Measurements from ENCODE around the gene C9orf50. TPM values are rescaled to one million over a fixed set of nuclear protein-coding genes. Genes with fewer than 3 reads are reported as not detected.
"Not testable (repeated sequence)": the region's sequence is repeated elsewhere in the genome, so short reads cannot be mapped to it uniquely, and the experiment has no call there.

Gene C9orf50
- total RNA-seq, 1 donor from 2014 or later = not detected

DNA sequence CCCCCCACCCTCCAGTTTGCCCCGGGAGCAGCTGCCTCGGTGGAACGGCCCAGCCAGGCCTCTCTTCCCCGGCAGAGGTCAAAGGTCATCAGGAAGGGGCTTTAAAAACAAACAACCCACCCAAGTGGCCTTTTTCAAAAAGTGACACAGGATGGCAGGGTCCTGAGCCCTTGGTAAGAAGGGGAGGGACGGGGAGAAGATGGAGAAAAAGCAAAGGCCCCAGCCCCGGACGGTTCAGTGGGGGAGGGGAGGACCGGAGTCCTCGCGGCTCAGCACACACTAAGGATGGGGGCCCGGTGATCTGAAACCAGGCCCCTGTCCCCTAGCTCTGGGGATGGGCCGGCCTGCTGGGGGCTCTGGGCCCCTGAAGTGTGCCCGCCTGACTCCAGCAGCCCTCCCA lies 45.7 kb upstream of the C9orf50 start:
- H3K4me3 Mint-ChIP-seq (ENCODE audit: unreplicated experiment) = peak overlapping the region; percentile 29
- no peaks in the 10 kb centered on the region for H3K36me3 Mint-ChIP-seq (ENCODE audit: unreplicated experiment)
- TF ChIP-seq, protein P1, sequence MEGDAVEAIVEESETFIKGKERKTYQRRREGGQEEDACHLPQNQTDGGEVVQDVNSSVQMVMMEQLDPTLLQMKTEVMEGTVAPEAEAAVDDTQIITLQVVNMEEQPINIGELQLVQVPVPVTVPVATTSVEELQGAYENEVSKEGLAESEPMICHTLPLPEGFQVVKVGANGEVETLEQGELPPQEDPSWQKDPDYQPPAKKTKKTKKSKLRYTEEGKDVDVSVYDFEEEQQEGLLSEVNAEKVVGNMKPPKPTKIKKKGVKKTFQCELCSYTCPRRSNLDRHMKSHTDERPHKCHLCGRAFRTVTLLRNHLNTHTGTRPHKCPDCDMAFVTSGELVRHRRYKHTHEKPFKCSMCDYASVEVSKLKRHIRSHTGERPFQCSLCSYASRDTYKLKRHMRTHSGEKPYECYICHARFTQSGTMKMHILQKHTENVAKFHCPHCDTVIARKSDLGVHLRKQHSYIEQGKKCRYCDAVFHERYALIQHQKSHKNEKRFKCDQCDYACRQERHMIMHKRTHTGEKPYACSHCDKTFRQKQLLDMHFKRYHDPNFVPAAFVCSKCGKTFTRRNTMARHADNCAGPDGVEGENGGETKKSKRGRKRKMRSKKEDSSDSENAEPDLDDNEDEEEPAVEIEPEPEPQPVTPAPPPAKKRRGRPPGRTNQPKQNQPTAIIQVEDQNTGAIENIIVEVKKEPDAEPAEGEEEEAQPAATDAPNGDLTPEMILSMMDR (IDR thresholded peaks at IDR 0.05) = no peak
- no peaks in the 10 kb centered on the region for H3K27me3 Mint-ChIP-seq (ENCODE audit: unreplicated experiment)
- DNase-seq (ENCODE audit: extremely low spot score, unreplicated experiment) = no peak
- no peak overlapping the region for H3K27ac Mint-ChIP-seq (ENCODE audit: unreplicated experiment)
- H3K9me3 Mint-ChIP-seq (ENCODE audit: unreplicated experiment) = no peaks in the 10 kb centered on the region
- peaks cover 36% of the 10 kb centered on the region for H3K4me1 Mint-ChIP-seq (ENCODE audit: unreplicated experiment)

- H3K36me3 Mint-ChIP-seq (ENCODE audit: unreplicated experiment) = no peaks in the 10 kb centered on the region
- H3K4me3 Mint-ChIP-seq (ENCODE audit: unreplicated experiment) = peak overlapping the region; percentile 54
- no peak for DNase-seq (ENCODE audit: extremely low spot score, unreplicated experiment)
- peaks cover 30% of the 10 kb centered on the region for H3K4me1 Mint-ChIP-seq (ENCODE audit: unreplicated experiment)
- no peaks in the 10 kb centered on the region for H3K9me3 Mint-ChIP-seq (ENCODE audit: unreplicated experiment)
- no peak overlapping the region for H3K27ac Mint-ChIP-seq (ENCODE audit: unreplicated experiment)
- no peaks in the 10 kb centered on the region for H3K27me3 Mint-ChIP-seq (ENCODE audit: unreplicated experiment)
- TF ChIP-seq, protein P1 (IDR thresholded peaks at IDR 0.05) = no peak
Measured at GRCh38 chr9:129665814-129666520, 45.1 kb upstream of the C9orf50 start.

- no peaks in the 10 kb centered on the region for H3K9me3 Mint-ChIP-seq (ENCODE audit: unreplicated experiment)
- no peaks in the 10 kb centered on the region for H3K36me3 Mint-ChIP-seq (ENCODE audit: unreplicated experiment)
- H3K27ac Mint-ChIP-seq (ENCODE audit: unreplicated experiment) = no peak within 1 kb of the TSS
- peak within 1 kb of the TSS; percentile 57 for H3K4me3 Mint-ChIP-seq (ENCODE audit: unreplicated experiment)
- peaks cover 27% of the 10 kb centered on the region for H3K4me1 Mint-ChIP-seq (ENCODE audit: unreplicated experiment)
- no peak for DNase-seq (ENCODE audit: extremely low spot score, unreplicated experiment)
- H3K27me3 Mint-ChIP-seq (ENCODE audit: unreplicated experiment) = no peaks in the 10 kb centered on the region
- TF ChIP-seq, protein P1 (IDR thresholded peaks at IDR 0.05) = no peak
Measured at GRCh38 chr9:129665389-129665775, 44.5 kb upstream of the C9orf50 start, which contains the start of gene PRRX2. PRRX2 (plus strand) TSS chr9:129665647; CDS start chr9:129665868, 221 bp downstream.

- peak overlapping the region; percentile 56 for H3K4me3 Mint-ChIP-seq (ENCODE audit: unreplicated experiment)
- no peaks in the 10 kb centered on the region for H3K27me3 Mint-ChIP-seq (ENCODE audit: unreplicated experiment)
- H3K4me1 Mint-ChIP-seq (ENCODE audit: unreplicated experiment) = peaks cover 25% of the 10 kb centered on the region
- no peak overlapping the region for H3K27ac Mint-ChIP-seq (ENCODE audit: unreplicated experiment)
- TF ChIP-seq, protein P1 (IDR thresholded peaks at IDR 0.05) = no peak
- H3K9me3 Mint-ChIP-seq (ENCODE audit: unreplicated experiment) = no peaks in the 10 kb centered on the region
- no peaks in the 10 kb centered on the region for H3K36me3 Mint-ChIP-seq (ENCODE audit: unreplicated experiment)
- DNase-seq (ENCODE audit: extremely low spot score, unreplicated experiment) = no peak
Measured at GRCh38 chr9:129664746-129665388, 44.0 kb upstream of the C9orf50 start.

DNA sequence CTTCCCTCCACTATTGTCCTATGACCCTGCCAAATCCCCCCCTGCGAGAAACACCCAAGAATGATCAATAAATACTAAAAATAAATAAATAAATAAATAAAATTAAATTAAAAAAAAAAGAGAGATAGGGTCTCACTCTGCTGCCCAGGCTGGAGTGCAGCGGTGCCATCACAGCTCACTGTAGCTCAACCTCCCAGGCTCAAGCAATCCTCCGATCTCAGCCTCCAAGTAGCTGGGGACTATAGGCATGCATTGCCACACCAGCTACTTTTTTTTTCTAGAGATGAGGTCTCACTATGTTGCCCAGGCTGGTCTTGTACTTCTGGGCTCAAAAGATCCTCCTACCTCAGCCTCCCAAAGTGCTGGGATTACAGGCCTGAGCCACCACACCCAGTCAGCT lies 41.3 kb upstream of the C9orf50 start:
- not testable (repeated sequence) for H3K4me3 Mint-ChIP-seq (ENCODE audit: unreplicated experiment); H3K27me3 Mint-ChIP-seq (ENCODE audit: unreplicated experiment); H3K36me3 Mint-ChIP-seq (ENCODE audit: unreplicated experiment); H3K27ac Mint-ChIP-seq (ENCODE audit: unreplicated experiment); DNase-seq (ENCODE audit: extremely low spot score, unreplicated experiment); H3K9me3 Mint-ChIP-seq (ENCODE audit: unreplicated experiment); H3K4me1 Mint-ChIP-seq (ENCODE audit: unreplicated experiment)
